GM10847 (cell line): ENCODE data around the gene FLII.

Experiments
- POLR2A ChIP-seq: IDR thresholded peaks from 2 replicates; pipeline ENCODE4 v1.6.1; 2011; ENCODE audit not compliant: insufficient read length; ENCODE audit errors: extremely low read depth

FLII gene

DNA sequence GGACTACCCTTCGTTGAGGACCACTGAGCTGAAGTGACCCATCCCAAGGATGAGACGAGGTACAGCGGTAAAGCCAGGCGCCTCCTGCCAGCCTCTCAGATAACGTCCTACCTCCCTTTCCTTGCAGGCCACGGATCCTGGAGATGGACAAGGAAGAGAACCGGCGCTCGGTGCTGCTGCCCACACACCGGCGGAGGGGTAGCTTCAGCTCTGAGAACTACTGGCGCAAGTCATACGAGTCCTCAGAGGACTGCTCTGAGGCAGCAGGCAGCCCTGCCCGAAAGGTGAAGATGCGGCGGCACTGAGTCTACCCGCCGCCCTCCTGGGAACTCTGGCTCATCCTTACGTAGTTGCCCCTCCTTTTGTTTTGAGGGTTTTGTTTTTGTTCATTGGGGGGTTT is 50.4 kb downstream of the FLII start:
- no peak for TF ChIP-seq POLR2A

DNA sequence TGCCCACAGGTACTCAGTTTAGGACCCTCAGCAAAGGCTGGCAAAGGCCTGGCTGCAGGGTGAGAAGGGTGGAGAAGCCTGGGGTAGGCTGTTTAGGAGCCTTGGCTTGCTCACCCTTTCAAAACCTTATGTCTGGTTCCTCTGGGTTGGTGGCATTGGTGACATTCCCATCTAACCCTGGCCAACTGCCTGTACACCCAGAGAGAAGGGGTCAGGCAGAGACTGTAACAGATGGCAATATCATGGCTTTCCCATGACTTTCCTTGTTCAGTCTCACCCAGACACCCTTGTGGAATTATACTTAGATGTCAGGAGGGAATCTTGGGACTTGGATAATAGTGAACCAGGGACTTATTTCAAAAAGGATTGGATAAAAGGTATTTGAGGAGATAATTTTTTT is 51.6 kb downstream of the FLII start:
- TF ChIP-seq POLR2A: no peak

DNA sequence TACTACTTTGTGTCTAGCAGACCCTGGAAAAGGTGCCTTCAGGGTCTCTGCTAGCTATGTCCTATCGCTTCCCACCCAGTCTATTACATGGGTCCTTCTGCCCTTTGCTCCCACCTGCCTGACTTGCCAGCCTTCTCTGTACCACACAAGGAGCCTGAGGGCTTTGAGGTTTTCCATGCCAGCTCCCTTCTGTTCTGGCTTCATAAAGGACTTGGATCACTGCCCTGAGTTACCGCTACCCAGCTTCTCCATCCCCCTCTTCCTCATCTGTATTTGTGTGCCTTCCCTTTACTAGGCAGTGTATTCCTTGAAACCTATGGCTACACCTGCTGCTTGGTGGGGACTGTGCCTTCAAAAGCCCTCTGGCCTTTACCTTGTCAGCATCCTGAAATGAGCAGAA is 52.7 kb downstream of the FLII start:
- no peak for TF ChIP-seq POLR2A

DNA sequence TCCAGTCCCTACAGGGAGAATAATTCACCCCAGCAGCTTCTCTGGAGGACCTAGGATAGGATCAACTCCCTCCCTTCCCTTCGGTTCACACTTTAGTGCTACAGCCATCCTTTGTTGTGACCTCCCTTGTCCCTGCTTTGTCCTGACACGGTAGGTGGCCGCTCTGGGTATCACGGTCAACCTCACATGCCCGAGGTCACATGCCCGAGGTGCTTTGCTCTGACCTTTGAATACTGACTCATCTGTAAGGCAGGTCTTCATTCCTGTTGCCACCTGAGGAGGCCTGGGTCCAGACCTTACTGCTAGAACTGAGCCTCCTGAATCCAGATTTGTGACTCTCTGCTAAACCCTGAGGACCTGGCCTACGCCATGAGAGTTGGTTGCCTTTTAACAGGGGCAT is 55.2 kb downstream of the FLII start:
- TF ChIP-seq POLR2A: no peak

DNA sequence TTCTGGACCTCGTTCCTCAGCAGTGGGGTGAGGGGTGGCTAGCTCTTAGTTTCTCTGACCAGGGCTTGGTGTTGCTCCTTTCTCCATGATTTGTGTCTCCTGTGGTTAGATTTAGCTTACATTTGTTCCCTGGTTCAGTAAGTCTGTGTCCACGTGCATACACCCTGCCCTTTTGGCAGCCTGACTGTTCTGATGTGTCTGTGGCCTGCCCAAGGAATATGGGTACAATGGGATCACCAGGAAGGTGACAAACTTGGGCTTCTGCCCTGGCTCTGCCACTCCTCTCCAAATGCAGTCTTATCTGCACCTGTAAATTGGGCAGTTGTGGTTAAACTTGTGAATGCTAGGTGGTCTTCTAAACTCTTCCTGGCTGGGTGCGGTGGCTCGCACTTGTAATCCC is 57.4 kb downstream of the FLII start:
- TF ChIP-seq POLR2A: no peak

DNA sequence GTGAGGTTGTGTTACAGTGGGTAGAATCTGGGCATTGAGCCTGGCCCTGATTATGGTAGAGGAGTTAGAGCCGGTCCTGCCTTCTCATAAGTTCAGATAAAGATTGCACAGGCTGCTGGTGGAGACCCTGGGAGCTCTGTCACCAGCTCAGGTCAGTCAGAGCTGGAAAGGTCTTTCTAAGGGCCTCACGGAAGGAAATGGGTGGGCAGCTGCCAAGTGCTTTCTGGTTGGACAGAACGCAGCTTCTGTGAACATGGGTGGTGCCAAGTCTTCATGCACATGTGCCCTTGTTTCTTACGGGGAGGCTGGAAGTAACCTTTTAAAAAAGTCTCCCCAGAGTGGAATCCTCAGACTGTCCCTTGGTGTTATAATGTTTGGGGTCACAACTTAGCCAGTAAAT is 60.0 kb downstream of the FLII start:
- no peak for TF ChIP-seq POLR2A

DNA sequence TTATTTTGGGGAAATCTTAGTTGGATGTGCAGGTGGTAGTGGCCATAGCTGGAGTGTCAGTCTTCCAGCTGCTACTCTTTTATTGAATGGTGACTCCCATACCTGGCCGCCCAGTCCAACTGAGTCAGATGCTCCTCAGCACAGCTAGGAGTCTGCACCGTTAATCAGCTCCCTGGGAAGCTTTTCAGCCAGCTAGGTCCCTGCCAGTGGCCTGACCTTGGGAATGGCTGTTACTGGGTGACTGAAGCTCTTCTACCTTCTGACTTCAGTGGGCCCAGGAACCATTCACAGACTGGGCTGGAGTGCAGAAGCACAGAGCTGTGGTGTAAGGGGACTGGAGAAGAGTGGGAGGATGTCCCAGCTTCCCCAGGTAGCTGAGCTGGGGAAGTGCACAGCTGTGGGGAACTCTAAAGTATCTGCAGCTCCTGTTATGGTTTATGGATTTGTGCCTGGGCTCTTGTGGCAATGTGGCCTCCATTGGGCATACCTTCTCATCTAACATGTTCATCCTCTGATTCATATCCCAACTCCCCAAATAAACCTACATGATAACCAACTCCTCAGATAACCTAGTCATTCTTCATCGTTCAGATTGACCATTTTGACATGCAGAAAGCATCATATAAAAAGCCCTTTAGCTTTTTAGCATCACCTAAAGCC is 60.9 kb downstream of the FLII start:
- TF ChIP-seq POLR2A: no peak

DNA sequence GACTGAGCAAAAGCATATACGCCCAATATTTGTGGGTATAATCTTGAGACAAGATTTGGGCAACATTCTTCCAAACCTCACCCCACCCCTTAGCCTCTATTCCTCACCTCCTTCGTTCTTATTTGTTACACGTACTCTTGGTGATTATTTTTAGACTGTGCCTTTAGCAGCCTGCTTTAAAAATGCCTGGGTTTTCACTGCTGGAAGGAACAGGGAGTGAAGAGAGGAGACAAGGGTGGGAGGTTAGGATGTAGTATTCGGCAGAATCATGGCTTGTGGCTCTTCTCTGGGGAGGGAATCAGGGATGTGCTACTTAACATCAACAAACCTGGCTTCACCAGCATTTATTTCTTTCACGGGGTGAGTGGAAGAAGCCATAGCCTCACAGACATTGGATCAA is 63.3 kb downstream of the FLII start:
- TF ChIP-seq POLR2A: no peak
